ENCODE results near the gene SFMBT2. TPM values are rescaled to one million over a fixed set of nuclear protein-coding genes. Genes with fewer than 3 reads are reported as not detected.

The SFMBT2 gene
- total and polyA plus RNA-seq, 10 of the 15 experiments (the other 5 are each of a cell fraction or from before 2014, with no cell fraction given), result 2.8 to 29.6 (median 15.1) TPM

DNA sequence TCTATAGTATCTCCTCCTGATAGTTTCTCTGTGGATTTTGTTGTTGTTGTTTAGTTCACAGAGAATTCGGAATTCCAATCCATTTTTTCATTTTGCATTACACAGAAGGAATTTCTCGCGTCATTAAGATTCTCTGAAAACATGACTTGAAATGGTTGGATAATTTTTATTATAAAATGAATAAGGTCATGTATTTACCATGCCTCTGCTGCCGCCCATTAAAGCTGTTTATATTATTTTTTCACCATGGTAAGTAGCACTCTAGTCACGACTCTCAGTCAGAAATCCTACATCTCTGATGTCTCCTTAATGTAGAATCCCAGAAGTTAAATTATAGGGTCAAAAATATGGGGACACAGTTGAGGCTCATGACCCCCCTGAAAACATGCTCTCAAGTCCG lies 19.1 kb downstream of the SFMBT2 start:
- Histone ChIP-seq H3K4me1 (ENCODE audit: control insufficient read depth, insufficient read depth, low read length) (peaks cover 16% of the 10 kb centered on the region), H3K9me3 (replicated peaks; ENCODE audit: control insufficient read depth, insufficient read depth, low read length) (no peaks in the 10 kb centered on the region), H2AFZ (ENCODE audit: control insufficient read depth, low read depth, low read length) (no peak overlapping the region), H3K79me2 (ENCODE audit: control insufficient read depth, insufficient read depth, low read length) (peaks cover 88% of the 10 kb centered on the region), H3K4me3 (no peak overlapping the region), H3K27me3 (replicated peaks in 1 of 2; ENCODE audit: control insufficient read depth in 2 of 2, insufficient read depth in 2 of 2, low read length in 1 of 2) (no peaks in the 10 kb centered on the region), H3K36me3 (ENCODE audit: control insufficient read depth in 2 of 2, insufficient read depth in 2 of 2, low read length in 1 of 2) (peaks cover 1 to 7% of the 10 kb centered on the region in 2 experiments), H3K4me2 (ENCODE audit: control insufficient read depth, insufficient read depth) (no peak overlapping the region), H3K9ac (ENCODE audit: control insufficient read depth, insufficient read depth, low read length) (no peak overlapping the region), H3K27ac (ENCODE audit: control insufficient read depth, insufficient read depth) (no peak overlapping the region), H4K20me1 (ENCODE audit: control insufficient read depth, insufficient read depth) (no peaks in the 10 kb centered on the region; the same call in 1 of the 2 replicates)
- SMC1A ChIA-PET (ENCODE audit: uncharacterized antibody, unreplicated experiment), result no interaction called here
- intact Hi-C loops (cut with micrococcal nuclease; ENCODE audit: unreplicated experiment) (no loop called here), in situ Hi-C loops (cut with MboI) (no loop called here)
- RAD21 ChIA-PET (ENCODE audit: unreplicated experiment), result no interaction called here
- WGBS (ENCODE audit: insufficient coverage, insufficient replicate concordance, low lambda C conversion rate, missing lambda C conversion rate), result 81% methylated on average over 6 of the region's 6 CpGs
- POLR2A ChIA-PET, result no interaction called here
- no TSS peak for BruUV-seq (replicated peaks)
- ATAC-seq (no peak), DNase-seq (ENCODE audit: low read depth, low spot score) (no peak), FAIRE-seq (no peak)
- CTCF ChIA-PET, result interaction anchor here (0.6 kb wide), 1 partner anchor 97 kb away, joined by 3 read pairs; no protein-coding TSS in a partner anchor
- no peak for TF ChIP-seq KDM1A (IDR thresholded peaks at IDR 0.05; ENCODE audit: borderline replicate concordance)
- TF ChIP-seq, protein P1, sequence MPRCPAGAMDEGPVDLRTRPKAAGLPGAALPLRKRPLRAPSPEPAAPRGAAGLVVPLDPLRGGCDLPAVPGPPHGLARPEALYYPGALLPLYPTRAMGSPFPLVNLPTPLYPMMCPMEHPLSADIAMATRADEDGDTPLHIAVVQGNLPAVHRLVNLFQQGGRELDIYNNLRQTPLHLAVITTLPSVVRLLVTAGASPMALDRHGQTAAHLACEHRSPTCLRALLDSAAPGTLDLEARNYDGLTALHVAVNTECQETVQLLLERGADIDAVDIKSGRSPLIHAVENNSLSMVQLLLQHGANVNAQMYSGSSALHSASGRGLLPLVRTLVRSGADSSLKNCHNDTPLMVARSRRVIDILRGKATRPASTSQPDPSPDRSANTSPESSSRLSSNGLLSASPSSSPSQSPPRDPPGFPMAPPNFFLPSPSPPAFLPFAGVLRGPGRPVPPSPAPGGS (IDR thresholded peaks at IDR 0.05; ENCODE audit: borderline replicate concordance, insufficient read depth, low read depth, low read length, poor library complexity, severe bottlenecking), result no peak
- no peak for TF ChIP-seq NRF1 (conservative IDR thresholded peaks at IDR 0.05; ENCODE audit: low read depth, low read length)
- TF ChIP-seq NFYB (IDR thresholded peaks at IDR 0.05; ENCODE audit: insufficient read depth, low read depth, low read length), result no peak
- TF ChIP-seq IKZF1 (conservative IDR thresholded peaks at IDR 0.05), result no peak
- no peak for TF ChIP-seq ZNF384 (IDR thresholded peaks at IDR 0.05; ENCODE audit: borderline replicate concordance, low read depth, low read length)
- TF ChIP-seq, protein P2, sequence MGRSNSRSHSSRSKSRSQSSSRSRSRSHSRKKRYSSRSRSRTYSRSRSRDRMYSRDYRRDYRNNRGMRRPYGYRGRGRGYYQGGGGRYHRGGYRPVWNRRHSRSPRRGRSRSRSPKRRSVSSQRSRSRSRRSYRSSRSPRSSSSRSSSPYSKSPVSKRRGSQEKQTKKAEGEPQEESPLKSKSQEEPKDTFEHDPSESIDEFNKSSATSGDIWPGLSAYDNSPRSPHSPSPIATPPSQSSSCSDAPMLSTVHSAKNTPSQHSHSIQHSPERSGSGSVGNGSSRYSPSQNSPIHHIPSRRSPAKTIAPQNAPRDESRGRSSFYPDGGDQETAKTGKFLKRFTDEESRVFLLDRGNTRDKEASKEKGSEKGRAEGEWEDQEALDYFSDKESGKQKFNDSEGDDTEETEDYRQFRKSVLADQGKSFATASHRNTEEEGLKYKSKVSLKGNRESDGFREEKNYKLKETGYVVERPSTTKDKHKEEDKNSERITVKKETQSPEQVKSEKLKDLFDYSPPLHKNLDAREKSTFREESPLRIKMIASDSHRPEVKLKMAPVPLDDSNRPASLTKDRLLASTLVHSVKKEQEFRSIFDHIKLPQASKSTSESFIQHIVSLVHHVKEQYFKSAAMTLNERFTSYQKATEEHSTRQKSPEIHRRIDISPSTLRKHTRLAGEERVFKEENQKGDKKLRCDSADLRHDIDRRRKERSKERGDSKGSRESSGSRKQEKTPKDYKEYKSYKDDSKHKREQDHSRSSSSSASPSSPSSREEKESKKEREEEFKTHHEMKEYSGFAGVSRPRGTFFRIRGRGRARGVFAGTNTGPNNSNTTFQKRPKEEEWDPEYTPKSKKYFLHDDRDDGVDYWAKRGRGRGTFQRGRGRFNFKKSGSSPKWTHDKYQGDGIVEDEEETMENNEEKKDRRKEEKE (IDR thresholded peaks at IDR 0.05), result no peak
- TF ChIP-seq, protein P3, sequence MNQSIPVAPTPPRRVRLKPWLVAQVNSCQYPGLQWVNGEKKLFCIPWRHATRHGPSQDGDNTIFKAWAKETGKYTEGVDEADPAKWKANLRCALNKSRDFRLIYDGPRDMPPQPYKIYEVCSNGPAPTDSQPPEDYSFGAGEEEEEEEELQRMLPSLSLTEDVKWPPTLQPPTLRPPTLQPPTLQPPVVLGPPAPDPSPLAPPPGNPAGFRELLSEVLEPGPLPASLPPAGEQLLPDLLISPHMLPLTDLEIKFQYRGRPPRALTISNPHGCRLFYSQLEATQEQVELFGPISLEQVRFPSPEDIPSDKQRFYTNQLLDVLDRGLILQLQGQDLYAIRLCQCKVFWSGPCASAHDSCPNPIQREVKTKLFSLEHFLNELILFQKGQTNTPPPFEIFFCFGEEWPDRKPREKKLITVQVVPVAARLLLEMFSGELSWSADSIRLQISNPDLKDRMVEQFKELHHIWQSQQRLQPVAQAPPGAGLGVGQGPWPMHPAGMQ (IDR thresholded peaks at IDR 0.05; ENCODE audit: borderline replicate concordance), result no peak
- TF ChIP-seq, protein P4, sequence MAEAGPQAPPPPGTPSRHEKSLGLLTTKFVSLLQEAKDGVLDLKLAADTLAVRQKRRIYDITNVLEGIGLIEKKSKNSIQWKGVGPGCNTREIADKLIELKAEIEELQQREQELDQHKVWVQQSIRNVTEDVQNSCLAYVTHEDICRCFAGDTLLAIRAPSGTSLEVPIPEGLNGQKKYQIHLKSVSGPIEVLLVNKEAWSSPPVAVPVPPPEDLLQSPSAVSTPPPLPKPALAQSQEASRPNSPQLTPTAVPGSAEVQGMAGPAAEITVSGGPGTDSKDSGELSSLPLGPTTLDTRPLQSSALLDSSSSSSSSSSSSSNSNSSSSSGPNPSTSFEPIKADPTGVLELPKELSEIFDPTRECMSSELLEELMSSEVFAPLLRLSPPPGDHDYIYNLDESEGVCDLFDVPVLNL (IDR thresholded peaks at IDR 0.05; ENCODE audit: low read depth, low read length), result no peak
- no peak for TF ChIP-seq TBL1XR1 (IDR thresholded peaks at IDR 0.05; ENCODE audit: low read depth, low read length)
- no peak for TF ChIP-seq YY1 (IDR thresholded peaks at IDR 0.05; ENCODE audit: low read depth, low read length)
- no peak for TF ChIP-seq RCOR1 (conservative IDR thresholded peaks at IDR 0.05; ENCODE audit: low read depth, low read length)
- no peak for TF ChIP-seq ZNF274 (IDR thresholded peaks at IDR 0.05; ENCODE audit: insufficient read depth, insufficient read length)
- TF ChIP-seq, protein P5, sequence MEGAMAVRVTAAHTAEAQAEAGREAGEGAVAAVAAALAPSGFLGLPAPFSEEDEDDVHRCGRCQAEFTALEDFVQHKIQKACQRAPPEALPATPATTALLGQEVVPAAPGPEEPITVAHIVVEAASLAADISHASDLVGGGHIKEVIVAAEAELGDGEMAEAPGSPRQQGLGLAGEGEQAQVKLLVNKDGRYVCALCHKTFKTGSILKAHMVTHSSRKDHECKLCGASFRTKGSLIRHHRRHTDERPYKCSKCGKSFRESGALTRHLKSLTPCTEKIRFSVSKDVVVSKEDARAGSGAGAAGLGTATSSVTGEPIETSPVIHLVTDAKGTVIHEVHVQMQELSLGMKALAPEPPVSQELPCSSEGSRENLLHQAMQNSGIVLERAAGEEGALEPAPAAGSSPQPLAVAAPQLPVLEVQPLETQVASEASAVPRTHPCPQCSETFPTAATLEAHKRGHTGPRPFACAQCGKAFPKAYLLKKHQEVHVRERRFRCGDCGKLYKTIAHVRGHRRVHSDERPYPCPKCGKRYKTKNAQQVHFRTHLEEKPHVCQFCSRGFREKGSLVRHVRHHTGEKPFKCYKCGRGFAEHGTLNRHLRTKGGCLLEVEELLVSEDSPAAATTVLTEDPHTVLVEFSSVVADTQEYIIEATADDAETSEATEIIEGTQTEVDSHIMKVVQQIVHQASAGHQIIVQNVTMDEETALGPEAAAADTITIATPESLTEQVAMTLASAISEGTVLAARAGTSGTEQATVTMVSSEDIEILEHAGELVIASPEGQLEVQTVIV (IDR thresholded peaks at IDR 0.05; ENCODE audit: borderline replicate concordance, partially characterized antibody), result no peak
